ENCODE results near the gene EPHA2. TPM values are rescaled to one million over a fixed set of nuclear protein-coding genes. Genes with fewer than 3 reads are reported as not detected.

Gene EPHA2
- total and polyA plus RNA-seq, 2 donors (not counting 3 experiments of a cell fraction or from before 2014, with no cell fraction given): 141 to 147 TPM

GRCh38 chr1:16170283-16170673 lies 14.4 kb upstream of the EPHA2 start:
- Histone ChIP-seq H3K79me2 (ENCODE audit: control insufficient read depth, insufficient read depth, low read length) (no peaks in the 10 kb centered on the region), H3K27me3 (ENCODE audit: control insufficient read depth in 2 of 2, insufficient read depth in 2 of 2, low read length in 2 of 2) (no peaks in the 10 kb centered on the region), H3K4me1 (ENCODE audit: control insufficient read depth, extremely low read depth, insufficient read depth, low read length) (peaks cover 18% of the 10 kb centered on the region), H3K36me3 (ENCODE audit: control insufficient read depth in 2 of 2, extremely low read depth in 1 of 2, insufficient read depth in 2 of 2, low read length in 2 of 2) (no peaks in the 10 kb centered on the region), H3K9me3 (replicated peaks; ENCODE audit: control insufficient read depth, insufficient read depth, low read length) (no peaks in the 10 kb centered on the region), H3K27ac (ENCODE audit: insufficient read depth, low read depth, low read length) (no peak overlapping the region), H3K4me3 (replicated peaks in 1 of 3; ENCODE audit: insufficient read depth in 1 of 3, low read depth in 1 of 3, low read length in 3 of 3) (no peak overlapping the region), H3K9ac (replicated peaks; ENCODE audit: extremely low read depth, insufficient read depth, low read length) (no peak overlapping the region), H3K9me1 (replicated peaks; ENCODE audit: control insufficient read depth, extremely low read depth, insufficient read depth, low read length) (no peaks in the 10 kb centered on the region), H4K20me1 (replicated peaks; ENCODE audit: control insufficient read depth, extremely low read depth, insufficient read depth, low read length) (no peaks in the 10 kb centered on the region), H2AFZ (ENCODE audit: low read depth, low read length) (no peak overlapping the region), H3K4me2 (ENCODE audit: insufficient read depth, low read length) (no peak overlapping the region)
- intact Hi-C loops (cut with micrococcal nuclease) (no loop called here), dilution Hi-C loops (cut with MboI; ENCODE audit: extremely low pct_ligation_motif_present, low sequenced_read_pairs) (no loop called here)
- FAIRE-seq: no peak
- TF ChIP-seq POLR2AphosphoS5 (IDR thresholded peaks at IDR 0.05; ENCODE audit: insufficient read depth, low read depth, low read length) (no peak), POLR2A (IDR thresholded peaks at IDR 0.05; ENCODE audit: low read depth, low read length) (no peak), MYC (IDR thresholded peaks at IDR 0.05; ENCODE audit: low read depth, low read length) (no peak), JUN (IDR thresholded peaks at IDR 0.05; ENCODE audit: borderline replicate concordance, insufficient read depth, insufficient read length, low read depth) (no peak), CTCF (IDR thresholded peaks at IDR 0.05; ENCODE audit: extremely low read depth in 1 of 2, insufficient read depth in 1 of 2, low read depth in 1 of 2, low read length in 2 of 2) (no peak), MAX (IDR thresholded peaks at IDR 0.05; ENCODE audit: insufficient read depth, insufficient read length) (no peak), EZH2 (IDR thresholded peaks at IDR 0.05; ENCODE audit: borderline replicate concordance, low read depth, low read length, severe bottlenecking) (no peak), FOS (IDR thresholded peaks at IDR 0.05; ENCODE audit: borderline replicate concordance, insufficient read depth, low read length) (no peak)
- BruUV-seq (replicated peaks): no TSS peak
- ChIA-PET POLR2A (no interaction called here), CTCF (no interaction called here)
- no peak for DNase-seq (ENCODE audit: low read depth, low spot score)

Data from endothelial cell of umbilical vein (primary cell).